WTC11 (cell line): ENCODE data around the gene PITPNC1. TPM values are rescaled to one million over a fixed set of nuclear protein-coding genes. Genes with fewer than 3 reads are reported as not detected.
A peak's percentile ranks its signal among the peaks of the same experiment; 100 is the strongest.
"Not testable (repeated sequence)": the region's sequence is repeated elsewhere in the genome, so short reads cannot be mapped to it uniquely, and the experiment has no call there.

Source experiments
- ATAC-seq: fragments of 200-7000 bp; cut with Tn5 transposase; 2 replicates; pipeline ENCODE4 v1.10.0; 2021; ENCODE audit warnings: mild to moderate bottlenecking, moderate library complexity
- CTCF ChIA-PET: fragments of 300-600 bp; sonication (Branson Sonifier 250); formaldehyde crosslinking; loops from one replicate; lab custom pipeline; 2021; ENCODE audit warnings: antibody characterized with exemption; lab: Charles Lee
- POLR2A ChIA-PET: fragments of 350-600 bp; sonication (Branson Sonifier 250); formaldehyde crosslinking; loops from one replicate; lab custom pipeline; 2021; ENCODE audit warnings: antibody characterized with exemption; lab: Charles Lee
- DNase-seq: peaks from one replicate; pipeline ENCODE4 v3.0.0; 2021; ENCODE audit warnings: low spot score
- H3K27ac Mint-ChIP-seq: 2 replicates; pipeline ENCODE4 v1.8.0; 2021; ENCODE audit warnings: mixed read lengths
- H3K27me3 Mint-ChIP-seq: 2 replicates; pipeline ENCODE4 v1.8.0; 2021; ENCODE audit warnings: low read depth, mild to moderate bottlenecking, moderate library complexity, mixed read lengths
- H3K36me3 Mint-ChIP-seq: 2 replicates; pipeline ENCODE4 v1.8.0; 2021; ENCODE audit warnings: mixed read lengths
- H3K4me1 Mint-ChIP-seq: 2 replicates; pipeline ENCODE4 v1.8.0; 2022; ENCODE audit warnings: mixed read lengths
- H3K4me3 Mint-ChIP-seq: 2 replicates; pipeline ENCODE4 v1.8.0; 2021; ENCODE audit warnings: mild to moderate bottlenecking, moderate library complexity, mixed read lengths
- H3K9me3 Mint-ChIP-seq: 2 replicates; pipeline ENCODE4 v1.8.0; 2021; ENCODE audit warnings: mixed read lengths
- ATF1 ChIP-seq: sonication (generic); formaldehyde crosslinking; IDR thresholded peaks from 2 replicates; pipeline ENCODE4 v1.8.1; 2023; ENCODE audit warnings: mild to moderate bottlenecking, moderate library complexity, missing genetic modification reagents
- CREM ChIP-seq: sonication (generic); formaldehyde crosslinking; IDR thresholded peaks from 2 replicates; pipeline ENCODE4 v1.8.1; 2022; ENCODE audit warnings: mild to moderate bottlenecking, missing genetic modification reagents, moderate library complexity
- ELF4 ChIP-seq: sonication (generic); formaldehyde crosslinking; IDR thresholded peaks from 2 replicates; pipeline ENCODE4 v1.8.1; 2022; ENCODE audit warnings: low read depth, mild to moderate bottlenecking, moderate library complexity, missing genetic modification reagents
- FOXJ3 ChIP-seq: sonication (generic); formaldehyde crosslinking; IDR thresholded peaks from 2 replicates; pipeline ENCODE4 v1.9.0; 2021; ENCODE audit warnings: missing genetic modification reagents, mild to moderate bottlenecking, borderline replicate concordance
- FOXK1 ChIP-seq: sonication (generic); formaldehyde crosslinking; IDR thresholded peaks from 2 replicates; pipeline ENCODE4 v1.8.0; 2022; ENCODE audit warnings: mild to moderate bottlenecking, moderate library complexity, missing genetic modification reagents
- GABPB1 ChIP-seq: sonication (generic); formaldehyde crosslinking; IDR thresholded peaks from 2 replicates; pipeline ENCODE4 v1.8.1; 2023; ENCODE audit warnings: mild to moderate bottlenecking, missing genetic modification reagents
- GRHL2 ChIP-seq: fragments of 250-450 bp; sonication (Bioruptor Pico); IDR thresholded peaks from 2 replicates; pipeline ENCODE4 v1.8.0; 2022; ENCODE audit warnings: mild to moderate bottlenecking, moderate library complexity; ENCODE audit not compliant: insufficient replicate concordance, severe bottlenecking
- GTF2I ChIP-seq: fragments of 250-450 bp; sonication (Bioruptor Pico); conservative IDR thresholded peaks from 2 replicates; pipeline ENCODE4 v1.4.0; 2021; ENCODE audit warnings: mild to moderate bottlenecking
- JAZF1 ChIP-seq: fragments of 250-450 bp; sonication (Bioruptor Pico); IDR thresholded peaks from 2 replicates; pipeline ENCODE4 v1.9.0; 2021; ENCODE audit warnings: moderate library complexity, mild to moderate bottlenecking, inconsistent platforms
- OVOL2 ChIP-seq: fragments of 250-450 bp; sonication (Bioruptor Pico); IDR thresholded peaks from 2 replicates; pipeline ENCODE4 v1.9.0; 2021; ENCODE audit warnings: mild to moderate bottlenecking, borderline replicate concordance
- RORB ChIP-seq: fragments of 250-450 bp; sonication (Bioruptor Pico); IDR thresholded peaks from 2 replicates; pipeline ENCODE4 v1.9.0; 2021; ENCODE audit warnings: mild to moderate bottlenecking
- SMAD4 ChIP-seq: sonication (generic); formaldehyde crosslinking; IDR thresholded peaks from 2 replicates; pipeline ENCODE4 v1.8.0; 2022; ENCODE audit warnings: mild to moderate bottlenecking, missing genetic modification reagents
- ZNF121 ChIP-seq: sonication (generic); formaldehyde crosslinking; IDR thresholded peaks from 2 replicates; pipeline ENCODE4 v1.8.0; 2023; ENCODE audit warnings: missing genetic modification reagents
- ZNF138 ChIP-seq: sonication (generic); formaldehyde crosslinking; conservative IDR thresholded peaks from 2 replicates; pipeline ENCODE4 v1.8.1; 2022; ENCODE audit warnings: mild to moderate bottlenecking, moderate library complexity, missing genetic modification reagents
- ZNF317 ChIP-seq: sonication (generic); formaldehyde crosslinking; IDR thresholded peaks from 2 replicates; pipeline ENCODE4 v1.8.1; 2023; ENCODE audit warnings: low read depth, mild to moderate bottlenecking, moderate library complexity, missing genetic modification reagents, borderline replicate concordance
- ZNF423 ChIP-seq: fragments of 250-450 bp; sonication (Bioruptor Pico); IDR thresholded peaks from 2 replicates; pipeline ENCODE4 v2.1.2; 2022; ENCODE audit warnings: mild to moderate bottlenecking, moderate library complexity
- total RNA-seq: library from RNA; stranded (reverse); gene quantifications from 3 replicates; pipeline ENCODE4 v1.2.3, GENCODE V29; 2021
- TF ChIP-seq, protein P1 (sequence below): sonication (generic); formaldehyde crosslinking; IDR thresholded peaks from 2 replicates; pipeline ENCODE4 v1.8.1; 2022; ENCODE audit warnings: mild to moderate bottlenecking, missing genetic modification reagents, moderate library complexity, borderline replicate concordance
- TF ChIP-seq, protein P2 (sequence below): sonication (generic); formaldehyde crosslinking; conservative IDR thresholded peaks from 2 replicates; pipeline ENCODE4 v1.8.1; 2022; ENCODE audit warnings: mild to moderate bottlenecking, missing genetic modification reagents
- TF ChIP-seq, protein P3 (sequence below): fragments of 250-450 bp; sonication (Bioruptor Pico); IDR thresholded peaks from 2 replicates; pipeline ENCODE4 v1.9.0; 2021; ENCODE audit warnings: moderate library complexity, mild to moderate bottlenecking, inconsistent platforms, borderline replicate concordance
- TF ChIP-seq, protein P4 (sequence below): sonication (generic); formaldehyde crosslinking; IDR thresholded peaks from 2 replicates; pipeline ENCODE4 v1.8.0; 2022; ENCODE audit warnings: mild to moderate bottlenecking, missing genetic modification reagents
- TF ChIP-seq, protein P5 (sequence below): sonication (generic); formaldehyde crosslinking; IDR thresholded peaks from 2 replicates; pipeline ENCODE4 v1.8.0; 2023; ENCODE audit warnings: missing genetic modification reagents
- TF ChIP-seq, protein P6 (sequence below): sonication (generic); formaldehyde crosslinking; IDR thresholded peaks from 2 replicates; pipeline ENCODE4 v1.8.1; 2023; ENCODE audit warnings: mild to moderate bottlenecking, missing genetic modification reagents, borderline replicate concordance

Gene PITPNC1
- total RNA-seq, 1 experiment from 2014 or later = 39.8 TPM

DNA sequence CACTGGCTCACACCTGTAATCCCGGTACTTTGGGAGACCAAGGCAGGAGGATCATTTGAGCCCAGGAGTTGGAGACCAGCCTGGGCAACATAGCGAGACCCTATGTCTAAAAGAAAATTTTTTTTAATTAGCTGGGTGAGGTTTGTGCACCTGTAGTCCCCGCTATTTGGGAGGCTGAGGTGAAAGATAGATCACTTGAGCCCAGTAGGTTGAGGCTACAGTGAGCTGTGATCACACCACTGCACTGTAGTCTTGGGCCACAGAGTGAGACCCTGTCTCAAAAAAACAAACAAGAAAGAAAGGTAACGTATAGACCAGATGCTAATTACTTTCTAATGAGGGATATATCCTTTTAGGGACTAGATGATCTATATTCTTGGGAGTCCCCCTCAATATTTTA is 348.7 kb downstream of the PITPNC1 start:
- TF ChIP-seq, protein P1, sequence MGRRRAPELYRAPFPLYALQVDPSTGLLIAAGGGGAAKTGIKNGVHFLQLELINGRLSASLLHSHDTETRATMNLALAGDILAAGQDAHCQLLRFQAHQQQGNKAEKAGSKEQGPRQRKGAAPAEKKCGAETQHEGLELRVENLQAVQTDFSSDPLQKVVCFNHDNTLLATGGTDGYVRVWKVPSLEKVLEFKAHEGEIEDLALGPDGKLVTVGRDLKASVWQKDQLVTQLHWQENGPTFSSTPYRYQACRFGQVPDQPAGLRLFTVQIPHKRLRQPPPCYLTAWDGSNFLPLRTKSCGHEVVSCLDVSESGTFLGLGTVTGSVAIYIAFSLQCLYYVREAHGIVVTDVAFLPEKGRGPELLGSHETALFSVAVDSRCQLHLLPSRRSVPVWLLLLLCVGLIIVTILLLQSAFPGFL = no peak
- no peak for TF ChIP-seq GTF2I (CRISPR knock-in tag)
- TF ChIP-seq ZNF121 (CRISPR knock-in tag) = no peak
- no peak for TF ChIP-seq GABPB1
- TF ChIP-seq, protein P2, sequence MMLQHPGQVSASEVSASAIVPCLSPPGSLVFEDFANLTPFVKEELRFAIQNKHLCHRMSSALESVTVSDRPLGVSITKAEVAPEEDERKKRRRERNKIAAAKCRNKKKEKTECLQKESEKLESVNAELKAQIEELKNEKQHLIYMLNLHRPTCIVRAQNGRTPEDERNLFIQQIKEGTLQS (CRISPR knock-in tag) = no peak
- TF ChIP-seq JAZF1 = no peak
- TF ChIP-seq ZNF423 (CRISPR knock-in tag) = no peak
- TF ChIP-seq GRHL2 (CRISPR knock-in tag) = no peak
- TF ChIP-seq, protein P3, sequence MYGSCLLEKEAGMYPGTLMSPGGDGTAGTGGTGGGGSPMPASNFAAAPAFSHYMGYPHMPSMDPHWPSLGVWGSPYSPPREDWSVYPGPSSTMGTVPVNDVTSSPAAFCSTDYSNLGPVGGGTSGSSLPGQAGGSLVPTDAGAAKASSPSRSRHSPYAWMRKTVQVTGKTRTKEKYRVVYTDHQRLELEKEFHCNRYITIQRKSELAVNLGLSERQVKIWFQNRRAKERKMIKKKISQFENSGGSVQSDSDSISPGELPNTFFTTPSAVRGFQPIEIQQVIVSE (CRISPR knock-in tag) = no peak
- TF ChIP-seq FOXK1 = no peak
- TF ChIP-seq ELF4 (CRISPR knock-in tag) = no peak
- no peak for TF ChIP-seq ZNF138 (CRISPR knock-in tag)
- TF ChIP-seq RORB (CRISPR knock-in tag) = no peak
- TF ChIP-seq, protein P4, sequence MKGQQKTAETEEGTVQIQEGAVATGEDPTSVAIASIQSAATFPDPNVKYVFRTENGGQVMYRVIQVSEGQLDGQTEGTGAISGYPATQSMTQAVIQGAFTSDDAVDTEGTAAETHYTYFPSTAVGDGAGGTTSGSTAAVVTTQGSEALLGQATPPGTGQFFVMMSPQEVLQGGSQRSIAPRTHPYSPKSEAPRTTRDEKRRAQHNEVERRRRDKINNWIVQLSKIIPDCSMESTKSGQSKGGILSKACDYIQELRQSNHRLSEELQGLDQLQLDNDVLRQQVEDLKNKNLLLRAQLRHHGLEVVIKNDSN (CRISPR knock-in tag) = no peak
- TF ChIP-seq OVOL2 (CRISPR knock-in tag) = no peak
- no peak for TF ChIP-seq SMAD4 (CRISPR knock-in tag)
- TF ChIP-seq FOXJ3 (CRISPR knock-in tag) = no peak
- no peak for TF ChIP-seq CREM (CRISPR knock-in tag)
- TF ChIP-seq, protein P5, sequence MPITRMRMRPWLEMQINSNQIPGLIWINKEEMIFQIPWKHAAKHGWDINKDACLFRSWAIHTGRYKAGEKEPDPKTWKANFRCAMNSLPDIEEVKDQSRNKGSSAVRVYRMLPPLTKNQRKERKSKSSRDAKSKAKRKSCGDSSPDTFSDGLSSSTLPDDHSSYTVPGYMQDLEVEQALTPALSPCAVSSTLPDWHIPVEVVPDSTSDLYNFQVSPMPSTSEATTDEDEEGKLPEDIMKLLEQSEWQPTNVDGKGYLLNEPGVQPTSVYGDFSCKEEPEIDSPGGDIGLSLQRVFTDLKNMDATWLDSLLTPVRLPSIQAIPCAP (CRISPR knock-in tag) = no peak
- ChIA-PET CTCF (no interaction called here), POLR2A (no interaction called here)
- Mint-ChIP-seq H3K36me3 (peaks cover 89% of the 10 kb centered on the region), H3K4me3 (no peak overlapping the region), H3K27ac (no peak overlapping the region), H3K27me3 (no peaks in the 10 kb centered on the region), H3K4me1 (no peaks in the 10 kb centered on the region), H3K9me3 (no peaks in the 10 kb centered on the region)
- no peak for DNase-seq
- no peak for ATAC-seq

DNA sequence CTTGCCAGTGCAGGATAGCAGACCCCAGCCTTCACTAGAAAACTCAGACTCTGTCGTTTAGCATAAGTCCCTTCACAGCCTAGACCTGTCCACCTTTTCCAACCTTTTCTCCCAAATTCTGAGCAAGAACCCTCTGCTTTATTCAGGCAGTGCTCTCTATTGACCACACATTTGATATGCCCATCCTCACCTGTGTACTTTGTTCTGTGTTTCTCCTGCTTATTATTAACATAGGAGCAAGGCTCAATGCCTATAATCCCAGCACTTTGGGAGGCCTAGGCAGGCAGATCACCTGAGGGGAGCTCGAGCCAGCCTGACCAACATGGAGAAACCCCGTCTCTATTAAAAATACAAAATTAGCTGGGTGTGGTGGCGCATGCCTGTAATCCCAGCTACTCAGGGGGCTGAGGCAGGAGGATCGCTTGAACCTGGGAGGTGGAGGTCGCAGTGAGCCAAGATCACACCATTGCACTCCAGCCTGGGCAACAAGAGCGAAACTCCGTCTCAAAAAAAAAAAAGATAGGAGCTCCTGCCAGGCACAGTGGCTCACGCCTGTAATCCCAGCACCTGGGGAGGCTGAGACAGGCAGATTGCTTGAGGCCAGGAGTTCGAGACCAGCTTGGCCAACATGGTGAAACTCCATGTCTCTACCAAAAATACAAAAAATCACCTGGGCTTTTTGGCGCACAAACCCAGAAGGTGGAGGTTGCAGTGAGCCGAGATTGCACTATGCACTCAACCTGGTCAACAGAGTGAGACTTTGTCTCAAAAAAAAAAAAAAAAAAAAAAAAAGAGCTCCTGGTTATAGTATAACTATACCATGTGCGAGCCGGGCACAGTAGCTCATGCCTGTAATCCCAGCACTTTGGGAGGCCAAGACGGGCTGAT is 350.3 kb downstream of the PITPNC1 start:
- ATAC-seq, POLR2A ChIA-PET, DNase-seq, H3K4me1 Mint-ChIP-seq, H3K27me3 Mint-ChIP-seq, H3K9me3 Mint-ChIP-seq: not testable (repeated sequence)
- peaks cover 85% of the 10 kb centered on the region for H3K36me3 Mint-ChIP-seq
- CTCF ChIA-PET = interaction anchor here (0.6 kb wide), 1 partner anchor 259 kb away, joined by 4 read pairs; no protein-coding TSS in a partner anchor
- 0 out of 2 replicates have a peak, but pooled peaks have one; percentile 31 for TF ChIP-seq GABPB1
- TF ChIP-seq, all 79 proteins: peak for 1; not testable (repeated sequence) for 78
- H3K4me3 Mint-ChIP-seq = not testable (repeated sequence)
- H3K27ac Mint-ChIP-seq = peak overlapping the region; percentile 21; the same call in 1 of the 2 replicates

DNA sequence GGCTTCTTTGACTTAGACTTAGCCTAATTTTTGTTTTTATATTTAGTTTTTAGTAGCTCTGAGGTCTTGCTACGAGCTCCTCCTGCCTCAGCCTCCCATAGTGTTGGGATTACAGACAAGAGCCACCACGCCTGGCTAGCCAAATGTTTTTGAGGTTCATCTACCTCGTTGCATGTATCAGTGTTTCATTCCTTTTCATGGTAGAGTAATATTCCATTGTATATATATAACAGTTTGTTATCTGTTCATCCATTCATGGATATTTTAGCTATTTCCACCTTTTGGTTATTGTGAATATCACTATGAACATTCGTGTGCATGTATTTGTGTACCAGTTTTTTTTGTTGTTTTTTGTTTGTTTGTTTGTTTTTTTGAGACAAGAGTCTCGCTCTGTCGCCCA is 352.8 kb downstream of the PITPNC1 start:
- no peak for DNase-seq
- Mint-ChIP-seq H3K27ac (no peak overlapping the region), H3K9me3 (peaks cover 4% of the 10 kb centered on the region; the same call in 1 of the 2 replicates), H3K4me1 (peaks cover 19% of the 10 kb centered on the region), H3K4me3 (no peak overlapping the region), H3K36me3 (peaks cover 77% of the 10 kb centered on the region), H3K27me3 (no peaks in the 10 kb centered on the region)
- ChIA-PET CTCF (interaction anchor here (0.6 kb wide), 1 partner anchor 177 kb away, joined by 3 read pairs; no protein-coding TSS in a partner anchor), POLR2A (no interaction called here)
- no peak for ATAC-seq
- TF ChIP-seq ATF1 (CRISPR knock-in tag) = no peak
- TF ChIP-seq ZNF317 (CRISPR knock-in tag) = no peak
- TF ChIP-seq, protein P6, sequence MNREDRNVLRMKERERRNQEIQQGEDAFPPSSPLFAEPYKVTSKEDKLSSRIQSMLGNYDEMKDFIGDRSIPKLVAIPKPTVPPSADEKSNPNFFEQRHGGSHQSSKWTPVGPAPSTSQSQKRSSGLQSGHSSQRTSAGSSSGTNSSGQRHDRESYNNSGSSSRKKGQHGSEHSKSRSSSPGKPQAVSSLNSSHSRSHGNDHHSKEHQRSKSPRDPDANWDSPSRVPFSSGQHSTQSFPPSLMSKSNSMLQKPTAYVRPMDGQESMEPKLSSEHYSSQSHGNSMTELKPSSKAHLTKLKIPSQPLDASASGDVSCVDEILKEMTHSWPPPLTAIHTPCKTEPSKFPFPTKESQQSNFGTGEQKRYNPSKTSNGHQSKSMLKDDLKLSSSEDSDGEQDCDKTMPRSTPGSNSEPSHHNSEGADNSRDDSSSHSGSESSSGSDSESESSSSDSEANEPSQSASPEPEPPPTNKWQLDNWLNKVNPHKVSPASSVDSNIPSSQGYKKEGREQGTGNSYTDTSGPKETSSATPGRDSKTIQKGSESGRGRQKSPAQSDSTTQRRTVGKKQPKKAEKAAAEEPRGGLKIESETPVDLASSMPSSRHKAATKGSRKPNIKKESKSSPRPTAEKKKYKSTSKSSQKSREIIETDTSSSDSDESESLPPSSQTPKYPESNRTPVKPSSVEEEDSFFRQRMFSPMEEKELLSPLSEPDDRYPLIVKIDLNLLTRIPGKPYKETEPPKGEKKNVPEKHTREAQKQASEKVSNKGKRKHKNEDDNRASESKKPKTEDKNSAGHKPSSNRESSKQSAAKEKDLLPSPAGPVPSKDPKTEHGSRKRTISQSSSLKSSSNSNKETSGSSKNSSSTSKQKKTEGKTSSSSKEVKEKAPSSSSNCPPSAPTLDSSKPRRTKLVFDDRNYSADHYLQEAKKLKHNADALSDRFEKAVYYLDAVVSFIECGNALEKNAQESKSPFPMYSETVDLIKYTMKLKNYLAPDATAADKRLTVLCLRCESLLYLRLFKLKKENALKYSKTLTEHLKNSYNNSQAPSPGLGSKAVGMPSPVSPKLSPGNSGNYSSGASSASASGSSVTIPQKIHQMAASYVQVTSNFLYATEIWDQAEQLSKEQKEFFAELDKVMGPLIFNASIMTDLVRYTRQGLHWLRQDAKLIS (CRISPR knock-in tag) = no peak
- TF ChIP-seq, protein P4 (CRISPR knock-in tag) = no peak
